Endothelial cell (in vitro differentiated cells): ENCODE results near the gene VSTM2A. TPM values are rescaled to one million over a fixed set of nuclear protein-coding genes. Genes with fewer than 3 reads are reported as not detected.

Experiments
- DNase-seq: peaks from one replicate; pipeline ENCODE4 v3.0.0; 2021; ENCODE audit warnings: low spot score
- H3K27ac Mint-ChIP-seq: one replicate; pipeline ENCODE4 v1.8.0; 2021; ENCODE audit warnings: mixed read lengths, inconsistent platforms; ENCODE audit not compliant: unreplicated experiment
- H3K27me3 Mint-ChIP-seq: one replicate; pipeline ENCODE4 v1.8.0; 2021; ENCODE audit warnings: mild to moderate bottlenecking, moderate library complexity, mixed read lengths, inconsistent platforms; ENCODE audit not compliant: unreplicated experiment
- H3K36me3 Mint-ChIP-seq: one replicate; pipeline ENCODE4 v1.8.0; 2021; ENCODE audit warnings: mild to moderate bottlenecking, low read depth, mixed read lengths, inconsistent platforms; ENCODE audit not compliant: unreplicated experiment
- H3K4me1 Mint-ChIP-seq: one replicate; pipeline ENCODE4 v1.8.0; 2021; ENCODE audit warnings: mild to moderate bottlenecking, mixed read lengths, inconsistent platforms; ENCODE audit not compliant: unreplicated experiment
- H3K4me3 Mint-ChIP-seq: one replicate; pipeline ENCODE4 v1.8.0; 2021; ENCODE audit warnings: mild to moderate bottlenecking, mixed read lengths, inconsistent platforms; ENCODE audit not compliant: unreplicated experiment
- H3K9me3 Mint-ChIP-seq: one replicate; pipeline ENCODE4 v1.8.0; 2021; ENCODE audit warnings: mixed read lengths, inconsistent platforms; ENCODE audit not compliant: unreplicated experiment
- CTCF ChIP-seq: fragments of 200-600 bp; sonication (generic); IDR thresholded peaks from one replicate; pipeline ENCODE4 v1.5.0; 2021; ENCODE audit warnings: antibody characterized with exemption; ENCODE audit not compliant: unreplicated experiment
- total RNA-seq: library from RNA; stranded (reverse); fragmentation: NEBNext Ultra II Directional; extraction: Animal tissue kit (Norgen Biotek cat#: 25700); gene quantifications from one replicate; pipeline ENCODE4 v1.2.1, GENCODE V29; 2021; ENCODE audit not compliant: unreplicated experiment

Gene VSTM2A
- total RNA-seq, 1 donor from 2014 or later, result 1.2 TPM

- Mint-ChIP-seq H3K36me3 (no peaks in the 10 kb centered on the region), H3K4me3 (no peak overlapping the region), H3K9me3 (no peaks in the 10 kb centered on the region), H3K27me3 (peaks cover 2% of the 10 kb centered on the region), H3K4me1 (peaks cover 1% of the 10 kb centered on the region), H3K27ac (no peak overlapping the region)
- DNase-seq, result no peak
- no peak for TF ChIP-seq CTCF
These were observed 21.2 kb downstream of the VSTM2A start for GRCh38 chr7:54563329-54563916.

GRCh38 chr7:54565432-54565831 lies 23.3 kb downstream of the VSTM2A start:
- no peak for TF ChIP-seq CTCF
- Mint-ChIP-seq H3K36me3 (no peaks in the 10 kb centered on the region), H3K27me3 (peaks cover 2% of the 10 kb centered on the region)

GRCh38 chr7:54581511-54581910 lies 39.3 kb downstream of the VSTM2A start:
- no peak for DNase-seq
- Mint-ChIP-seq H3K9me3 (no peaks in the 10 kb centered on the region), H3K4me1 (no peaks in the 10 kb centered on the region), H3K27ac (no peak overlapping the region), H3K36me3 (no peaks in the 10 kb centered on the region), H3K27me3 (no peaks in the 10 kb centered on the region), H3K4me3 (no peak overlapping the region)
- TF ChIP-seq CTCF, result no peak

More at GRCh38 chr7:54565432-54565831, 23.3 kb downstream of the VSTM2A start:
- Mint-ChIP-seq H3K27ac (no peak overlapping the region), H3K9me3 (no peaks in the 10 kb centered on the region), H3K4me3 (no peak overlapping the region), H3K4me1 (peaks cover 7% of the 10 kb centered on the region)
- DNase-seq, result no peak

GRCh38 chr7:54591404-54592386 lies 49.5 kb downstream of the VSTM2A start:
- no peaks in the 10 kb centered on the region for H3K27me3 Mint-ChIP-seq
- DNase-seq, result no peak
- H3K9me3 Mint-ChIP-seq, result no peaks in the 10 kb centered on the region
- peaks cover 3% of the 10 kb centered on the region for H3K4me1 Mint-ChIP-seq
- no peak for TF ChIP-seq CTCF
- no peaks in the 10 kb centered on the region for H3K36me3 Mint-ChIP-seq
- no peak overlapping the region for H3K4me3 Mint-ChIP-seq
- no peak overlapping the region for H3K27ac Mint-ChIP-seq

GRCh38 chr7:54596747-54597146 lies 54.6 kb downstream of the VSTM2A start:
- peaks cover 2% of the 10 kb centered on the region for H3K27me3 Mint-ChIP-seq
- H3K4me1 Mint-ChIP-seq, result peaks cover 2% of the 10 kb centered on the region
- no peaks in the 10 kb centered on the region for H3K9me3 Mint-ChIP-seq
- DNase-seq, result no peak
- no peak for TF ChIP-seq CTCF
- H3K36me3 Mint-ChIP-seq, result no peaks in the 10 kb centered on the region
- no peak overlapping the region for H3K4me3 Mint-ChIP-seq
- H3K27ac Mint-ChIP-seq, result no peak overlapping the region
